Measurements from ENCODE around the gene HTT. TPM values are rescaled to one million over a fixed set of nuclear protein-coding genes. Genes with fewer than 3 reads are reported as not detected.

HTT gene
- polyA plus RNA-seq, 1 donor (not counting 4 experiments of a cell fraction or from before 2014, with no cell fraction given): 16.2 TPM

- Histone ChIP-seq H2AFZ (ENCODE audit: control insufficient read depth, low read length) (no peak overlapping the region), H4K20me1 (ENCODE audit: control insufficient read depth, extremely low read depth, insufficient read depth, low read length) (peaks cover 5% of the 10 kb centered on the region), H3K4me3 (ENCODE audit: control insufficient read depth in 2 of 3, extremely low read depth in 1 of 3, insufficient read depth in 2 of 3, low read depth in 1 of 3, low read length in 3 of 3) (no peak overlapping the region), H3K79me2 (ENCODE audit: control insufficient read depth, insufficient read depth, low read length) (peaks cover 2% of the 10 kb centered on the region), H3K9me1 (ENCODE audit: control insufficient read depth, extremely low read depth, insufficient read depth, low read length) (no peaks in the 10 kb centered on the region), H3K27ac (ENCODE audit: control insufficient read depth, insufficient read depth, low read length) (peak overlapping the region; percentile 26), H3K36me3 (ENCODE audit: control insufficient read depth in 2 of 2, extremely low read depth in 1 of 2, insufficient read depth in 2 of 2, low read length in 2 of 2) (peaks cover 7 to 9% of the 10 kb centered on the region in 2 experiments), H3K4me1 (ENCODE audit: control insufficient read depth, extremely low read depth, insufficient read depth, low read length) (peaks cover 6% of the 10 kb centered on the region), H3K27me3 (ENCODE audit: control insufficient read depth, extremely low read depth, insufficient read depth, low read length) (no peaks in the 10 kb centered on the region), H3K9ac (ENCODE audit: control insufficient read depth, extremely low read depth, insufficient read depth, low read length) (no peak overlapping the region), H3K4me2 (ENCODE audit: control insufficient read depth, extremely low read depth, insufficient read depth, low read depth, low read length) (no peak overlapping the region), H3K9me3 (ENCODE audit: control insufficient read depth, low read depth, low read length) (no peaks in the 10 kb centered on the region)
- TF ChIP-seq CTCF (optimal IDR thresholded peaks at IDR 0.05 in 1 of 3, IDR thresholded peaks at IDR 0.05 in 1 of 3, conservative IDR thresholded peaks at IDR 0.05 in 1 of 3; ENCODE audit: extremely low read depth in 1 of 3, insufficient read depth in 2 of 3, low read length in 3 of 3) (no peak), EZH2 (IDR thresholded peaks at IDR 0.05; ENCODE audit: low read length) (no peak)
- DNase-seq (ENCODE audit: low read depth, low spot score) (no peak), FAIRE-seq (no peak)
- dilution Hi-C loops (cut with MboI; ENCODE audit: extremely low pct_ligation_motif_present, low sequenced_read_pairs): no loop called here
Measured at GRCh38 chr4:3168029-3168428, 93.5 kb downstream of the HTT start.

- peaks cover 17 to 29% of the 10 kb centered on the region in 2 experiments for H3K36me3 ChIP-seq (ENCODE audit: control insufficient read depth in 2 of 2, extremely low read depth in 1 of 2, insufficient read depth in 2 of 2, low read length in 2 of 2)
- dilution Hi-C loops (cut with MboI; ENCODE audit: extremely low pct_ligation_motif_present, low sequenced_read_pairs): no loop called here
Measured at GRCh38 chr4:3174371-3175338, 100.2 kb downstream of the HTT start.

More at GRCh38 chr4:3174371-3175338, 100.2 kb downstream of the HTT start:
- no peak overlapping the region for H3K27ac ChIP-seq (ENCODE audit: control insufficient read depth, insufficient read depth, low read length)
- H4K20me1 ChIP-seq (ENCODE audit: control insufficient read depth, extremely low read depth, insufficient read depth, low read length): no peaks in the 10 kb centered on the region
- H3K79me2 ChIP-seq (ENCODE audit: control insufficient read depth, insufficient read depth, low read length): no peaks in the 10 kb centered on the region
- H3K9ac ChIP-seq (ENCODE audit: control insufficient read depth, extremely low read depth, insufficient read depth, low read length): no peak overlapping the region
- H3K9me1 ChIP-seq (ENCODE audit: control insufficient read depth, extremely low read depth, insufficient read depth, low read length): no peaks in the 10 kb centered on the region
- no peaks in the 10 kb centered on the region for H3K9me3 ChIP-seq (ENCODE audit: control insufficient read depth, low read depth, low read length)
- H3K4me3 ChIP-seq (ENCODE audit: control insufficient read depth in 2 of 3, extremely low read depth in 1 of 3, insufficient read depth in 2 of 3, low read depth in 1 of 3, low read length in 3 of 3): no peak overlapping the region
- DNase-seq (ENCODE audit: low read depth, low spot score): no peak
- H3K4me2 ChIP-seq (ENCODE audit: control insufficient read depth, extremely low read depth, insufficient read depth, low read depth, low read length): no peak overlapping the region
- H2AFZ ChIP-seq (ENCODE audit: control insufficient read depth, low read length): no peak overlapping the region
- H3K4me1 ChIP-seq (ENCODE audit: control insufficient read depth, extremely low read depth, insufficient read depth, low read length): no peaks in the 10 kb centered on the region
- FAIRE-seq: no peak
- H3K27me3 ChIP-seq (ENCODE audit: control insufficient read depth, extremely low read depth, insufficient read depth, low read length): no peaks in the 10 kb centered on the region
- no peak for TF ChIP-seq EZH2 (IDR thresholded peaks at IDR 0.05; ENCODE audit: low read length)
- no peak for TF ChIP-seq CTCF (optimal IDR thresholded peaks at IDR 0.05 in 1 of 3, IDR thresholded peaks at IDR 0.05 in 1 of 3, conservative IDR thresholded peaks at IDR 0.05 in 1 of 3; ENCODE audit: extremely low read depth in 1 of 3, insufficient read depth in 2 of 3, low read length in 3 of 3)
